Subcutaneous abdominal adipose tissue (tissue), 5 donors: Measurements from ENCODE around the gene PTPA.
"Not testable (repeated sequence)": the region's sequence is repeated elsewhere in the genome, so short reads cannot be mapped to it uniquely, and the experiment has no call there.

Source experiments
- H3K27ac ChIP-seq: one replicate; pipeline ENCODE4 v1.7.0; 2013; ENCODE audit warnings: low read depth, mild to moderate bottlenecking, inconsistent platforms, low read length, moderate library complexity
- H3K27me3 ChIP-seq, 5 donors: one replicate each; pipeline ENCODE4 v1.7.0; 2013; ENCODE audit warnings: low read length in 5 of 5, inconsistent platforms in 1 of 5; ENCODE audit not compliant: control insufficient read depth in 5 of 5, insufficient read depth in 4 of 5
- H3K36me3 ChIP-seq, 5 donors: one replicate each; pipeline ENCODE4 v1.7.0; 2013; ENCODE audit warnings: low read length in 5 of 5; ENCODE audit not compliant: control insufficient read depth in 5 of 5, insufficient read depth in 5 of 5
- H3K4me1 ChIP-seq, 5 donors: one replicate each; pipeline ENCODE4 v1.7.0; 2013; ENCODE audit warnings: low read length in 5 of 5, mild to moderate bottlenecking in 3 of 5, moderate library complexity in 1 of 5; ENCODE audit not compliant: control insufficient read depth in 5 of 5, insufficient read depth in 5 of 5
- H3K4me3 ChIP-seq, 5 donors: one replicate each; pipeline ENCODE4 v1.7.0; 2013; ENCODE audit warnings: low read length in 5 of 5, low read depth in 1 of 5
- H3K9ac ChIP-seq, 5 donors: one replicate each; pipeline ENCODE4 v1.7.0; 2013; ENCODE audit warnings: low read length in 5 of 5, mild to moderate bottlenecking in 4 of 5, moderate library complexity in 3 of 5
- H3K9me3 ChIP-seq, 5 donors: one replicate each; pipeline ENCODE4 v1.7.0; 2013; ENCODE audit warnings: low read length in 5 of 5; ENCODE audit not compliant: control insufficient read depth in 5 of 5
- donor health status: healthy.
- donor health status: healthy.
- donor health status: healthy.
- donor health status: healthy.
- donor health status: healthy.

Gene PTPA

GRCh38 chr9:129189971-129190370 is 78.8 kb downstream of the PTPA start:
- H3K27ac ChIP-seq, H3K9me3 ChIP-seq, H3K4me1 ChIP-seq, H3K4me3 ChIP-seq, H3K36me3 ChIP-seq, H3K27me3 ChIP-seq, H3K9ac ChIP-seq: not testable (repeated sequence)

GRCh38 chr9:129191234-129191633 is 80.0 kb downstream of the PTPA start:
- Histone ChIP-seq H3K4me3 (no peak overlapping the region), H3K36me3 (no peaks in the 10 kb centered on the region), H3K27me3 (peaks cover 0 to 10% (median 4%) of the 10 kb centered on the region in 5 donors), H3K27ac (no peak overlapping the region), H3K4me1 (no peaks in the 10 kb centered on the region), H3K9me3 (peaks cover 2 to 9% (median 4%) of the 10 kb centered on the region in 5 donors), H3K9ac (no peak overlapping the region)

- H3K27ac ChIP-seq = no peak overlapping the region
- H3K4me1 ChIP-seq = peaks cover 9 to 12% (median 11%) of the 10 kb centered on the region in 5 donors
Observed at GRCh38 chr9:129193655-129194054, 82.4 kb downstream of the PTPA start.

GRCh38 chr9:129194221-129194620 is 83.0 kb downstream of the PTPA start:
- Histone ChIP-seq H3K9me3 (peaks cover 0 to 6% (median 2%) of the 10 kb centered on the region in 5 donors), H3K4me3 (no peak overlapping the region), H3K27me3 (peaks cover 0 to 22% (median 7%) of the 10 kb centered on the region in 5 donors), H3K9ac (peak overlapping the region in 1 of 5 donors; percentile 19), H3K27ac (no peak overlapping the region), H3K4me1 (peaks cover 10 to 16% (median 13%) of the 10 kb centered on the region in 5 donors), H3K36me3 (no peaks in the 10 kb centered on the region)

More at GRCh38 chr9:129193655-129194054, 82.4 kb downstream of the PTPA start:
- peaks cover 0 to 6% (median 2%) of the 10 kb centered on the region in 5 donors for H3K9me3 ChIP-seq
- H3K4me3 ChIP-seq = no peak overlapping the region
- peaks cover 0 to 21% (median 7%) of the 10 kb centered on the region in 5 donors for H3K27me3 ChIP-seq
- no peaks in the 10 kb centered on the region for H3K36me3 ChIP-seq
- no peak overlapping the region for H3K9ac ChIP-seq

GRCh38 chr9:129195606-129196005 is 84.4 kb downstream of the PTPA start:
- peaks cover 0 to 22% (median 7%) of the 10 kb centered on the region in 5 donors for H3K27me3 ChIP-seq

GRCh38 chr9:129197045-129197444 is 85.8 kb downstream of the PTPA start:
- peaks cover 0 to 22% (median 7%) of the 10 kb centered on the region in 5 donors for H3K27me3 ChIP-seq
- not testable (repeated sequence) for H3K9ac ChIP-seq, H3K36me3 ChIP-seq, H3K9me3 ChIP-seq, H3K27ac ChIP-seq, H3K4me3 ChIP-seq
- peaks cover 10 to 16% (median 13%) of the 10 kb centered on the region in 5 donors for H3K4me1 ChIP-seq

More at GRCh38 chr9:129195606-129196005, 84.4 kb downstream of the PTPA start:
- Histone ChIP-seq H3K9ac (no peak overlapping the region), H3K27ac (no peak overlapping the region), H3K9me3 (peaks cover 0 to 10% (median 3%) of the 10 kb centered on the region in 5 donors), H3K4me3 (no peak overlapping the region), H3K4me1 (peaks cover 10 to 16% (median 13%) of the 10 kb centered on the region in 5 donors), H3K36me3 (no peaks in the 10 kb centered on the region)

- H3K4me1 ChIP-seq = peaks cover 10 to 19% (median 13%) of the 10 kb centered on the region in 5 donors
- peak overlapping the region in 4 of 5 donors; percentile 4 to 53 (median 30) for H3K9ac ChIP-seq
- peaks cover 0 to 5% (median 1%) of the 10 kb centered on the region in 5 donors for H3K9me3 ChIP-seq
- peak overlapping the region in 2 of 5 donors; percentile 13 to 30 for H3K4me3 ChIP-seq
- H3K36me3 ChIP-seq = no peaks in the 10 kb centered on the region
- no peak overlapping the region for H3K27ac ChIP-seq
- H3K27me3 ChIP-seq = peaks cover 0 to 22% (median 7%) of the 10 kb centered on the region in 5 donors
Observed at GRCh38 chr9:129197978-129198318, 86.7 kb downstream of the PTPA start.
